ENCODE results near the gene RCOR3. TPM values are rescaled to one million over a fixed set of nuclear protein-coding genes. Genes with fewer than 3 reads are reported as not detected.
A peak's percentile ranks its signal among the peaks of the same experiment; 100 is the strongest.
"Not testable (repeated sequence)": the region's sequence is repeated elsewhere in the genome, so short reads cannot be mapped to it uniquely, and the experiment has no call there.

Gene RCOR3
- total RNA-seq, 1 donor from 2014 or later, result 52.3 TPM

- TF ChIP-seq CTCF (IDR thresholded peaks at IDR 0.05), result no peak
- H3K27me3 ChIP-seq (ENCODE audit: low read depth), result no peaks in the 10 kb centered on the region
- DNase-seq (no peak), ATAC-seq (no peak)
- intact Hi-C loops (cut with DNase I), result no loop called here
- H3K36me3 ChIP-seq, result no peaks in the 10 kb centered on the region
- H3K27ac ChIP-seq, result no peak overlapping the region
- no peak overlapping the region for H3K4me3 ChIP-seq
- H3K9me3 ChIP-seq, result no peaks in the 10 kb centered on the region
- no peaks in the 10 kb centered on the region for H3K4me1 ChIP-seq
Measured at GRCh38 chr1:211237579-211237978, 21.6 kb upstream of the RCOR3 start.

GRCh38 chr1:211240567-211240966 is 18.6 kb upstream of the RCOR3 start:
- intact Hi-C loops (cut with DNase I); ATAC-seq: not testable (repeated sequence)

DNA sequence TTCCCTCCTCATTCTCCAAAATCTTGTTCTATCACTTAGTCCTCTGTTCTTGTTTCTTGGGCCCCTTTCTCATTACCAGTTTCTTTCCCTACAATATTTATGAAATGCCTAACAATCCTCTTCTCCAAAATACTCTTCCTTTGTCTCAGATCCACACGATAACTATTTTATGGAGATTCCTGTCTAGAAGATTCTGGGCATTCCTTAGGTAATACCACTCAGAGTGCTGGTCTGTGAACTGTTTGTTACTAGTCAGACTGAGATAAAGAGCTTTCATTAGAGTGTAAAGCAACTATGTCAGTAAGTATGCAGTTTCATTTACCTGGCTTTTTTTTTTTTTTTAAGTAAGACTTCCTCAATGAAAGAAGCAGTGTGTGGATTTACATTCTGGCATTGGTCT is 18.1 kb upstream of the RCOR3 start:
- intact Hi-C loops (cut with DNase I), result no loop called here
- no peak for ATAC-seq

More at GRCh38 chr1:211240567-211240966, 18.6 kb upstream of the RCOR3 start:
- H3K4me3 ChIP-seq; H3K36me3 ChIP-seq; H3K27ac ChIP-seq; H3K4me1 ChIP-seq; H3K27me3 ChIP-seq (ENCODE audit: low read depth); DNase-seq; H3K9me3 ChIP-seq: not testable (repeated sequence)

GRCh38 chr1:211243639-211244038 is 15.5 kb upstream of the RCOR3 start:
- H3K27me3 ChIP-seq (ENCODE audit: low read depth); H3K4me1 ChIP-seq; ATAC-seq; H3K27ac ChIP-seq; H3K4me3 ChIP-seq; DNase-seq; intact Hi-C loops (cut with DNase I); H3K36me3 ChIP-seq; H3K9me3 ChIP-seq: not testable (repeated sequence)

More for the DNA sequence above, 18.1 kb upstream of the RCOR3 start:
- Histone ChIP-seq H3K9me3 (no peaks in the 10 kb centered on the region), H3K4me3 (no peak overlapping the region), H3K4me1 (no peaks in the 10 kb centered on the region), H3K36me3 (no peaks in the 10 kb centered on the region), H3K27me3 (ENCODE audit: low read depth) (no peaks in the 10 kb centered on the region), H3K27ac (no peak overlapping the region)
- TF ChIP-seq CTCF (IDR thresholded peaks at IDR 0.05), result no peak
- DNase-seq, result no peak

DNA sequence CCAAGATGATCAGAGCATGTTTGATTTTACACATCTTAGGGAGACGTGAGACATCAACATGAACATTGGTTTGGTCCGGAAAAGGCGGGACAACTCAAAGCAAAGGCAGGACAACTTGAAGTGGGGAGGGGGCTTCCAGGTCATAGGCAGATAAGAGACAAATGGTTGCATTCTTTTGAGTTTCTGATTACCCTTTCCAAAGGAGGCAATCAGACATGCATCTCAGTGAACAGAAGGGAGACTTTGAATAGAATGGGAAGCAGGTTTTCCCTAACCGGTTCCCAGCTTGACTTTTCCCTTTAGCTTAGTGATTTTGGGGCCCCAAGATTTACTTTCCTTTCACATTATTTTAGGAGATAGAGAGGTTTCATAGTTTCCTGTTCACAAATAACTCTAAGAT is 12.6 kb upstream of the RCOR3 start:
- H3K27ac ChIP-seq; H3K4me3 ChIP-seq; ATAC-seq; DNase-seq; H3K36me3 ChIP-seq; intact Hi-C loops (cut with DNase I); H3K9me3 ChIP-seq; H3K4me1 ChIP-seq; H3K27me3 ChIP-seq (ENCODE audit: low read depth): not testable (repeated sequence)

DNA sequence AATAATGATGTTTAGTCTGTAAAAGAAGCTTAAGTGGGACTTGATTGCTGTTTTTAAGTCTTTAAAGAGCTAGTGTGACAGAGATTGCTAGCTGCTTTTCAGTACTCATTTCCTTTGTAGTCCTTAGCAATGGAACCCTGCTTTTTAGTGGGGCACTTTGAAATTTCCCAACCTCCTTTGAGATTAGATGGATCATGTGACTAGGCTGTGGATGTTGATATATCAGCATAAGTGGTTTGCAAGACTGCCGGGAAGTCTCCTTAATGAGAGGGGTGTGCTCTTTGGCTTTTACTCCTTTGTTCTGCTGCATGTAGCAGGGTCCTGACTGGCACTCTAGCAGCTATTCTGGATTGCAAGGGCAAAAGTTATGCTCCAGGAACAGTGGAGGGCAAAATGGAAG is 11.2 kb upstream of the RCOR3 start:
- H3K36me3 ChIP-seq, result no peaks in the 10 kb centered on the region
- ATAC-seq, result peak; percentile 74 to 86
- no peak for DNase-seq
- intact Hi-C loops (cut with DNase I), result no loop called here
- H3K9me3 ChIP-seq, result no peaks in the 10 kb centered on the region
- H3K4me1 ChIP-seq, result no peaks in the 10 kb centered on the region
- no peak overlapping the region for H3K4me3 ChIP-seq
- no peak overlapping the region for H3K27ac ChIP-seq
- TF ChIP-seq CTCF (IDR thresholded peaks at IDR 0.05), result no peak
- H3K27me3 ChIP-seq (ENCODE audit: low read depth), result no peaks in the 10 kb centered on the region

DNA sequence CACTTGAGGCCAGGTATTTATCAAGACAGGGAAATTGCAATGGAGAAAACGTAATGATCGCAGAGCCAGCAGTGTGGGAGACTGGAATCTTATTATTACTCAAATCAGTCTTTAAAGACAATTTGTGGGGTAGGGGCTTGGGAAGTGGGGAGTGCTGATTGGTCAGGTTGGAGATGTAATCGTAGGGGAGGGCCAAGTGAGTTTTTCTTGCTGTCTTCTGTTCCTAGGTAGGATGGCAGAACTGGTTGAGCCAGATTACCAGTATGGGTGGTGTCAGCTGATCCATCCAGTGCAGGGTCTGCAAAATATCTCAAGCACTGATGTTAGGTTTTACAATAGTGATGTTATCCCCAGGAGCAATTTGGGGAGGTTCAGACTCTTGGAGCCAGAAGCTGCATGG is 9.6 kb upstream of the RCOR3 start:
- H3K27ac ChIP-seq; H3K4me1 ChIP-seq; H3K36me3 ChIP-seq; DNase-seq; H3K27me3 ChIP-seq (ENCODE audit: low read depth); H3K9me3 ChIP-seq; H3K4me3 ChIP-seq; intact Hi-C loops (cut with DNase I); ATAC-seq: not testable (repeated sequence)

DNA sequence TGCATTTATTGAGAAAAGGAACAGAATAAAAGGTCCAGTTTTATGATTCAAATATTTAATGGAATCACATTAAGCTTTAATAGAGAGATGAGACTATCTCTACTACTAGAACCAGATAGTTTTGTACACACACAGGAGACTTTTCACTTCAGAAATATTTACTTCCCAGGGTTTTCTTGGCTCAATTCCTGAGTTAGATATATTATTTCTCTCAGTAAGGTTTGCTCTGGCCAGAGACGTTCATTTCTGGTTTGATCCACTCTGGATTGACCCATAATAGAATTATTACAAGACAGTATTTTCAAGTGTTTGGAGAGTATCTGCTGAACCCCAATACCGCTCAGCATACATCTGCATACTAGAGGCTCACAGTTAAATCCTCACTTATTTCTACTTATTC is 1.3 kb upstream of the RCOR3 start:
- no peaks in the 10 kb centered on the region for H3K27me3 ChIP-seq (ENCODE audit: low read depth)
- no peaks in the 10 kb centered on the region for H3K9me3 ChIP-seq
- peaks cover 21% of the 10 kb centered on the region for H3K4me1 ChIP-seq
- no peak for TF ChIP-seq CTCF (IDR thresholded peaks at IDR 0.05)
- no peak for DNase-seq
- peak overlapping the region; percentile 97 for H3K27ac ChIP-seq
- intact Hi-C loops (cut with DNase I), result no loop called here
- H3K4me3 ChIP-seq, result peak overlapping the region; percentile 79
- ATAC-seq, result no peak
- peaks cover 5% of the 10 kb centered on the region for H3K36me3 ChIP-seq

Data from lower lobe of right lung (tissue), 2 donors.